ENCODE results near the gene ARHGAP18. TPM values are rescaled to one million over a fixed set of nuclear protein-coding genes. Genes with fewer than 3 reads are reported as not detected.

ARHGAP18 gene
- total and polyA plus RNA-seq, 2 experiments from 2014 or later, result 4.3 to 5.0 TPM

GRCh38 chr6:129726650-129727049 lies 16.7 kb upstream of the ARHGAP18 start:
- no peak for DNase-seq (ENCODE audit: low spot score)
- H3K36me3 Mint-ChIP-seq (ENCODE audit: low read depth), result no peaks in the 10 kb centered on the region

GRCh38 chr6:129725341-129725740 lies 15.4 kb upstream of the ARHGAP18 start:
- no peaks in the 10 kb centered on the region for H3K36me3 ChIP-seq (ENCODE audit: insufficient read depth)
- no peak; the same call in 2 of the 3 replicates for ATAC-seq
- H3K79me2 ChIP-seq (replicated peaks; ENCODE audit: insufficient read depth), result no peaks in the 10 kb centered on the region
- no peak overlapping the region for H2AFZ ChIP-seq
- Mint-ChIP-seq H3K4me1 (peaks cover 19% of the 10 kb centered on the region), H3K9me3 (no peaks in the 10 kb centered on the region), H3K27ac (no peak overlapping the region), H3K27me3 (ENCODE audit: insufficient read depth, low read depth, poor library complexity) (peaks cover 5% of the 10 kb centered on the region), H3K36me3 (ENCODE audit: low read depth) (no peaks in the 10 kb centered on the region), H3K4me3 (no peak overlapping the region)
- no peak for DNase-seq (ENCODE audit: low spot score)
- no peaks in the 10 kb centered on the region for H3K27me3 ChIP-seq (ENCODE audit: insufficient read depth)
- H3F3A ChIP-seq (replicated peaks; ENCODE audit: low read depth), result no peaks in the 10 kb centered on the region
- peaks cover 15% of the 10 kb centered on the region for H3K4me1 ChIP-seq (ENCODE audit: insufficient read depth)
- no peaks in the 10 kb centered on the region for H4K20me1 ChIP-seq (replicated peaks; ENCODE audit: insufficient read depth)
- H3K27ac ChIP-seq (ENCODE audit: low read depth), result no peak overlapping the region
- no peak overlapping the region for H3K4me2 ChIP-seq
- no peak overlapping the region for H3K4me3 ChIP-seq
- H3K9me2 ChIP-seq (ENCODE audit: insufficient read depth), result no peaks in the 10 kb centered on the region
- TF ChIP-seq EZH2 (IDR thresholded peaks at IDR 0.05; ENCODE audit: low read depth, unreplicated experiment), result no peak
- no peak for TF ChIP-seq CTCF (conservative IDR thresholded peaks at IDR 0.05; ENCODE audit: low read depth in 2 of 2)
- no peak for TF ChIP-seq POLR2AphosphoS5 (IDR thresholded peaks at IDR 0.05; ENCODE audit: low read depth)
- TF ChIP-seq NANOG (IDR thresholded peaks at IDR 0.05; ENCODE audit: borderline replicate concordance), result no peak
- no peak for TF ChIP-seq ZNF462 (CRISPR knock-in tag; IDR thresholded peaks at IDR 0.05)
- TF ChIP-seq REST (IDR thresholded peaks at IDR 0.05; ENCODE audit: unreplicated experiment), result no peak
- no peak for TF ChIP-seq JUNB (IDR thresholded peaks at IDR 0.05; ENCODE audit: unreplicated experiment)
- no peak for TF ChIP-seq STAT1 (IDR thresholded peaks at IDR 0.05; ENCODE audit: unreplicated experiment)
- no peak for TF ChIP-seq CREB1 (CRISPR knock-in tag; IDR thresholded peaks at IDR 0.05; ENCODE audit: low read depth)
- no peak for TF ChIP-seq EZH2phosphoT487 (IDR thresholded peaks at IDR 0.05; ENCODE audit: unreplicated experiment)
- no peak for TF ChIP-seq ZNF114 (CRISPR knock-in tag; IDR thresholded peaks at IDR 0.05)

More at GRCh38 chr6:129726650-129727049, 16.7 kb upstream of the ARHGAP18 start:
- no peaks in the 10 kb centered on the region for H3K9me3 Mint-ChIP-seq
- H3F3A ChIP-seq (replicated peaks; ENCODE audit: low read depth), result no peaks in the 10 kb centered on the region
- H3K27ac Mint-ChIP-seq, result no peak overlapping the region
- H3K27ac ChIP-seq (ENCODE audit: low read depth), result no peak overlapping the region
- no peak for ATAC-seq
- no peaks in the 10 kb centered on the region for H4K20me1 ChIP-seq (replicated peaks; ENCODE audit: insufficient read depth)
- no peaks in the 10 kb centered on the region for H3K27me3 ChIP-seq (ENCODE audit: insufficient read depth)
- H3K9me2 ChIP-seq (ENCODE audit: insufficient read depth), result no peaks in the 10 kb centered on the region
- peaks cover 15% of the 10 kb centered on the region for H3K4me1 ChIP-seq (ENCODE audit: insufficient read depth)
- TF ChIP-seq EZH2phosphoT487 (IDR thresholded peaks at IDR 0.05; ENCODE audit: unreplicated experiment), result no peak
- no peak overlapping the region for H3K4me3 Mint-ChIP-seq
- H3K4me1 Mint-ChIP-seq, result peaks cover 21% of the 10 kb centered on the region
- H3K27me3 Mint-ChIP-seq (ENCODE audit: insufficient read depth, low read depth, poor library complexity), result peaks cover 5% of the 10 kb centered on the region
- H2AFZ ChIP-seq, result no peak overlapping the region
- no peak overlapping the region for H3K4me3 ChIP-seq
- H3K4me2 ChIP-seq, result no peak overlapping the region
- no peaks in the 10 kb centered on the region for H3K79me2 ChIP-seq (replicated peaks; ENCODE audit: insufficient read depth)
- no peaks in the 10 kb centered on the region for H3K36me3 ChIP-seq (ENCODE audit: insufficient read depth)
